GM19328 (cell line): Measurements from ENCODE around the gene MARCO.

Source experiments
- ATAC-seq: cut with Tn5 transposase; IDR thresholded peaks from one replicate; pipeline ENCODE4 v1.9.1; 2021; ENCODE audit warnings: mild to moderate bottlenecking, moderate library complexity; ENCODE audit not compliant: unreplicated experiment

The MARCO gene

DNA sequence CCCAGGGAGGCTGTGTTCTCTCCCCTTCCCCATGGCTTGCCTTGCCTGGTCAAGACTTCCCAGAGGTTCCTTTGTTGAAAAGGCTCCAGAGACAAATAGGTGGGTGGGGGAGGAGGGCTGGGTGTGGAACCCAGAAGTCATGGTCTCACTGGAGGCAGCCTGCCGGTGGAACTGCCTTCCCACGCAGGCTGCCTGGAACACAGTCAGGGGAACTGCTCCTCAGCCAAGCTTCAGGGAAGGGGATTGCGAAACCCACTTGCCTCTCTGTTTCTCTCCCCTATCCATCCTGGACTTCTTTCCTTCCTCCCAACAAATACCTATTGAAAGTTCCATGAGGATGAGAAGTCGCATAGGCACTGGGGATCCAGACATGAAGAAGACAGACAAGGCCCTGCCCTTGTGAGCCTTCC lies 31.6 kb downstream of the MARCO start:
- ATAC-seq = no peak

DNA sequence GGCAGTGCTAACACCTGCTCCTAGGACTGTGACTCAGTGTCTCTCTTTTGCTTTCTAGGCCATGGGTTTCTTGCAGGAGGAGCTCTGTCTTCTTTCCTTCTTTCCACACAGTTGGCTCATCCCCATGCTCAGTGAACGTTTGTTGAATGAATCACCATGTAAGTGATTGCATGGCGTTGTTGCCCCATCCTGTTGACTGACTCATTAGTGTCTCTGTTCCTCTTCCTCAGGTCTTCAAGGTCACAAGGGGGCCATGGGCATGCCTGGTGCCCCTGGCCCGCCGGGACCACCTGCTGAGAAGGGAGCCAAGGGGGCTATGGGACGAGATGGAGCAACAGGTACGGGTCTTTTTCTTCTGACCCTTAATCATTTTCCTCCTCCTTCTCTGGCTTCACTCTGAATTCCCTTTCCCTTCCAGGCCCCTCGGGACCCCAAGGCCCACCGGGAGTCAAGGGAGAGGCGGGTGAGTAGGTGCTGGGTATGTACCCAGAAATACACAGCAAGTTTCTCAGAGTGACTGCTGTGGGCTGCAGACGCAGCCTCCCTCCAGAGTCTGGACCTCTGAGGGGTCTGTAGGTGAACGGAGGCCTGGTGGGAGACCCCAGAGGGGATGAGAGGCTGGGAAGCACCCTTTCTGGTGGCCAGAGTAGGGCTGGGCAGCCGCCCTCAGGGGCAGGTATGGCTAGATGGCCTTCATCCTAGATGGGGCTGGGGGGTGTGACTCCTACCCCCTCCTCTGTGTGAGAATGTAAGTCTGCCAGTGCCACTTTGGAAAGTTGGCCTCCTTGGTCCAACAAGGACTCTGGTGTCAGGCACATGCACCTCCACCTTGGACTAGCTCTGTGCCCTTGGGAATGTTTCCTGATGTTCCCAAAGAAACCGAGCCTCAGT lies 32.4 kb downstream of the MARCO start:
- no peak for ATAC-seq

GRCh38 chr2:118975133-118975532 lies 33.1 kb downstream of the MARCO start:
- no peak for ATAC-seq

DNA sequence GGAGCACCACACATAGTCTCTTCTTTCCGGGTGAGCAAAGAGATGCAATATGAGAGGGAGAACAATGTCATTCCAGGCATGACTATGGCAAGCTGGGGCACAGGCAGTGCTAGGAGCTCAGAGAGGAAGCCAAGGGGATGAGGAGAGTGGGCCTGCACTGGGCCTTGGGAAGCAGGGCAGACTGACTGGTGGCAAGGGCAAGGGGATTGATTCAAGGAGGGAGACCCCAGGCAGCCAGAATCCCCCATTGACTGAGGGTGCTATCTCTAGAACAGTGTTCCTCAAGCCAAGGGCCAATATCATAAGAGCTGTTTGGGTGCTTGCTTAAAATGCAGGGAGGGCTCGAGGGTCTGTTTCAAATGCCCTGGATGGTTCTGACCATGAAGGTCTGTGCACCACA lies 36.1 kb downstream of the MARCO start:
- no peak for ATAC-seq

DNA sequence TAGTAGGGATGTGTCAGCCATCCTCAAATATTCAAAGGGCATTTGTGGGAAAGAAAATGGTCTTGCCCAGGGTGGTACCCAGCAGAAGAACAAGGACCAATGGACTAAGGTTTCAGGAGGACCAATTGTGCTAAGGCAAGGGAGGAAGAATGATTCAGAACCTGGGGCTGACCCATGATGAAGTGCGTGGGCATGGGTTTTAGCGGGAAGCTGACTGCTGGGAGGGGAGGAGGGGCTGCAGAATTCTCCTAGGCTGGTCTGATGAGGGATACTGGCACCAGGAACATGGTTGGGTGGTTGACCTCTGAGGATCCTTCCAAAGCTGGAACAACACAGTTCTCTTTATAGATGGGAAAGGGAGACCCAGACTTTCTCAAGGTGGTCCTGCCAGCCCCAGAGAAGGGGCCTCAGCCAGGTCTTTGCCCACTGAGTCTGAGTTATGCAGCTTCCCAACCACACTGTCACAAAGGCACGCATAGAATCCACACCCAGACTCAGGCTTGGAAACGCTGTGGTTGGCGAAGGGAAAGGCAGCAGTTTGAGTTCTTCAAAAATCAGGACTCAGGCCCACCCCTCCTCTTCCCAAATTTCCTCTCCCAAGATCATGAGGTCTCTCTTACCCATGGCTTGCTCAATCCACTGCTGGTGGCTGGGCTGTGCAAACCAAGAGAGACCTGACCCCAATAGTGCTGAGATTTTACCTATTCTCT lies 37.3 kb downstream of the MARCO start:
- no peak for ATAC-seq

GRCh38 chr2:118980022-118980421 lies 38.0 kb downstream of the MARCO start:
- no peak for ATAC-seq

DNA sequence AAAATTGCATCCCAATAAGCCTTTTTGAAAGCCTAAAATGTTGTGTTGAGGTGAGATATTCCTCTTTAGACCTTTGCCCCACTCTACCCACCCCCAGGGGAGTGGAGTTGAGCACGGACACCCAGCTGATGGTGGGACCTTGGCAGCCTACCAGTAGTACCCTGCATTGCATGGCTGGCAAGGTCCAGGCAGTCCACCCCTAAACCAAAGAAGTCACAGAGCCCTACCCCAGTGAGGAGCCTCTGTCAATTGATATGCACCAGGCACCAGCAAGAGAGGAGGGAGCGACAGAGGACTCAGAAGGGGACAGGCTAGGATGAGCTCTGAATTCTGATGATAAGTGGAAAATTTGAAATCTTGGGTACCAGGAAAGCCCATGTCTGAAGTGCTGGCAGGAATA lies 38.6 kb downstream of the MARCO start:
- ATAC-seq = no peak

DNA sequence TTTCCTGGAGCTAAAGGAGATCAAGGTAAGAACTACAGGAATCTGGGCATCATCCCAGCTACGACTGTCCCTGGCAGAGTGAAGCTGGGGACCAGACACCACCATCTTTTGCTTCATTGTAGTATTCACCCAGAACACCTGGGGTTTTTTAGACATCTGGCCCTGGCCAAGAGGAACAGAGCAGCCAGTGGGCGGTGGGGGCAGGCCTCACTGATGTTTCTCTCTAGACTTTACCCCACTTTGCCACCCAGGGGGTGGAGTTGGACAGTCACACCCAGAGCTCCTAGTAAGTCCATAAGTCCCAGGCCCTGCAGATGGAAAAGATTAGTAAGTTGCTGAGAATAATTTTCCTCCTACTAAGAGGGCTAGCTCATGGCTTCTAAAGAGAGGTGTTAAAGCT lies 39.6 kb downstream of the MARCO start:
- no peak for ATAC-seq

GRCh38 chr2:118982039-118982438 lies 40.0 kb downstream of the MARCO start:
- no peak for ATAC-seq

DNA sequence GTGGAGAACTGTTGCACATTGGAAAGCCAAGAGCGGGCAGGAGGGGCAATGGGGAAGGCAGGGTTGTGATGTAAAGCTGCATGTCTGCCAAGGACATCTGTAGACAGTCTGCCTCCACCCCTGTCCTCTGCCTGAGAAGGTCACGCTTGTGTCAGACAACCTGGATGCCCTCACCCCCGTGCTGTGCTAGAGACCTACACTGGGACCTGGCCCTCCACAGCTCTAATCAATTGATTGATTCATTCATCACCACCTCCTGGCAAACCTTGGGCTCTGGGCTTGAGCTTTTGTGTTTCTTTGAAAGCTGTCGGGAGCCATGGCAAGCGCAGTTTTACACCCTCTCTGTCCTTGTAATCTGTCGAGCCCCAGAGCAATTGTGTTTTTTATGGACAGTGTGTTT lies 41.1 kb downstream of the MARCO start:
- ATAC-seq = no peak

DNA sequence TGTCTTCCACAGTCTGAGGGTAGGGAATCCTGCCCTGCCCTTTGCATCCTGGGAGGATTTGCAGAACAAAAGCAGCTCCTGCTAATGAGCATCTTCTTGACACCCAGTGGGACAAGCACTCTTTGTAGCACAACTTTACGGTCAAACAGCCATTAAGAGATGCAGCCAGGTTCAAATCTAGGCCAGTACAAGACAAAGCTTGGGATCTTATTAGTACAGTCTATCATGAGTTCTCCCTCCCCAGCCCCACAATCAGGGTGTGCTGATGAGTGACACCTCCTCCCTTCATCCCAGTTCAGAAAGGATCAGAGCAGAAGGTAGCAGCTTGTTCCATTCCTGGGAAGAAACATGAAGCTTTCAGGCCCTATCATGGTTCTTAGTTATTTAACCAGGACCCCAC lies 41.9 kb downstream of the MARCO start:
- ATAC-seq = no peak

- ATAC-seq = no peak
Observed at GRCh38 chr2:118986738-118987137, 44.7 kb downstream of the MARCO start.

DNA sequence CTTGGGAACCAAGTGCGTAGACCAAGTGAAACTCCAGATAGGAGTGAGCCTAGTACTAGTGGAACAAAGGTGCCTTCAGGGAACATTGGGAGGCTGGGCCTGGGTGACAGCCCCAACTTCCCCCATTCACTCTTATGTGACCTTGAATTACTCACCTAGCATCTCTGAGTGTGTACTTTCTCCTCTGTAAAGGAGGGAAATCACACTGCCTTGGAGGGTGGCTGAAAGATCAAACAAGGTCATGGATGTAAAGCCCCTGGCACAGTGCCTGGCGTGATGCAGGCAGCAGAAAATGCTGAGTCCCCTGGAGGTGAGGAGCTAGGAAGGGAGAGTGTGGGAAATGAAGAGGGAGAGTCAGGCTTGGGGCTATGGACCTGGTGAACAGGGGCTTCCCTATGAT lies 45.9 kb downstream of the MARCO start:
- no peak for ATAC-seq

GRCh38 chr2:118988706-118989105 lies 46.7 kb downstream of the MARCO start:
- no peak for ATAC-seq

DNA sequence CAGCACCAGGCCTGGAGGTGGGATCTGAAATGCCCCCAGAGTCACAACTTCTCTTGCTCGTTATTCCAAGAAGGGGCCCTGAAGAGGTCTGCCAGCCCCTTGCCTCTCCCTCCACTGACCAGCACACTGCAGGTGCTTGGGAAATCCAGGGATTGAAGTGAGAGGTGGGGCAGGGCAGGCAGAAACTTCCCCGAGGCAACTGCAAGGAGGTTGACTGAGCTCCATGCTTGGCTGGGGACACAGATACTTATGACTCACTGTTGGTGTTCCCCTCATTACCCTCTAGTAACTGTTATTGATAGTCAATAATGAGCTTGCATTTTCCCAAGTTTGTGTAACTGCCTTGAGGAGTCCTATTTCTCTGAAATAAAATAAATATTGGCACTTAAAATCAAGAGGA lies 47.5 kb downstream of the MARCO start:
- no peak for ATAC-seq

DNA sequence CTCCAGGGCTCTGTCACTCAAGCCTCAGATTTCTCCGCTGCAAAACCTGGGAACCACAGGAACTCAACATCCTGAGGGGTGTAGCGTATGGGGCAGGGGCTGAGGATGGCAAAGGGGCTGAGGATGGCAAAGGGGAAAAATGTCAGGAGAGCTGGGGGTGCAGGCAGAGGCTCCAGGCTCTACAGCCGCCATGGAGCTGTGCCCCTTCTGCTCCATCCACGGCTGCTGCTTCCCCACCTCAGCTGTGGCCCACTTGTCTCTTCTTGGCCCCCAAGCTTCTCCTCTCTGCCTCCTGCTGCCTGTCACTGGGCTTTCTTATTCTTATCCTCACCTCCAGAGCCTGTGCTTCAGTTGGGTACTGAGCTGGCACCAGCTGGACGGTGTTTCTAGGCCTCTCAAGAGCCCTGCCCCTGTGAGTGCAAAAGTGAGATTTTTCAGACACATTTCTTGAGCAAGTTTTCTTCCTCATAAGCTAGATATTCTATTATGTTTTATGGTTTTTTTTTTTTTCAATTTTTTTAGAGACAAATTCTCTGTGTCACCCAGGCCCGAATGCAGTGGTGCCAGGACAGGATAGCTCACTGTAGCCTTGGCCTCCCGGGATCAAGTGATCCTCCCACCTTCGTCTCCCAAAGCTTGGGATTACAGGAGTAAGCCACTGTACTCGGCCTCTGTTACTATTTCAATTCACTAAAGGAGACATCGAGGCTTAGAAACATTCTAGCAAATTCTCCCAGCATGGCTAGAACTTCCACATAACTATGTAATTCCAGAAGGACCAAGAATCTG lies 49.0 kb downstream of the MARCO start:
- no peak for ATAC-seq

DNA sequence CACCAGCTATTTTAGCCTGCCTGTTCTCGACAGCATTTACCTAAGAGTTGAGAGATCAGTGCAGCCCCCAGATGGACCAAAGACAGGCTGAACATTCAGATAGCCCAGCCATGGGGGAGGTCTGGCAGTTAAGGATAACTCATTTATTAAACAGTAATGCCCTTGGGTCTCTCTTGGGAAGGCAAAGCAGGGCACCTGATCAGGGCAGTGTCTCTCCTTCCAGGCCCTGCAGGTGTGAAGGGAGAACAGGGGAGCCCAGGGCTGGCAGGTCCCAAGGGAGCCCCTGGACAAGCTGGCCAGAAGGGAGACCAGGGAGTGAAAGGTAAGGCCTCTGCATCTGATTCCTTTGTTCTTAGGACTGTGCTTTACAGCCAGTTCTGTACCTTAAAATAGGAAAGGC lies 49.6 kb downstream of the MARCO start:
- no peak for ATAC-seq

GRCh38 chr2:118992740-118993391 lies 50.9 kb downstream of the MARCO start:
- no peak for ATAC-seq

GRCh38 chr2:118993392-118993752 lies 51.4 kb downstream of the MARCO start:
- ATAC-seq = no peak

GRCh38 chr2:118994172-118994700 lies 52.2 kb downstream of the MARCO start:
- no peak for ATAC-seq

DNA sequence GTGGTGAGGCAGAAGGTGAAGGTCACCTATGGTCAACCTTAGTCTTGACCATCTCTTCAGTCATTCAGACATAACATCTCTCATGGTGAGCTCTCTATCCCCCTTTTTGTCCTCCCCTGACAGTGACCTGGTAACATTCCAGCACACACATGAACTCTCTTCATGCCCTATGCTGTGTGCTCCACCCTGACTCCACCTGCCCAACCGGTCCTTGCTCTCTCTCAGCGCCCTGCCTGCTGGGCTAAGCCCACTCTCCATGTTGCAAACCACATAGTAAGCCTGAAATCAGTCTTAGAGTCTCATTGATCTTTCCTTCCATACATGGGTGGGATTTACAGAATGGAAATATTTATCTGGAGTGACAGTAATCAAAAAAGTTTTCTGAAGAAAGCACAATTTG lies 52.8 kb downstream of the MARCO start:
- no peak for ATAC-seq
